ENCODE measurements around the gene SCIN. TPM values are rescaled to one million over a fixed set of nuclear protein-coding genes. Genes with fewer than 3 reads are reported as not detected.

The SCIN gene
- total and polyA plus RNA-seq, 3 experiments from 2014 or later, result 0.29 to 0.35 TPM; not detected in 1

DNA sequence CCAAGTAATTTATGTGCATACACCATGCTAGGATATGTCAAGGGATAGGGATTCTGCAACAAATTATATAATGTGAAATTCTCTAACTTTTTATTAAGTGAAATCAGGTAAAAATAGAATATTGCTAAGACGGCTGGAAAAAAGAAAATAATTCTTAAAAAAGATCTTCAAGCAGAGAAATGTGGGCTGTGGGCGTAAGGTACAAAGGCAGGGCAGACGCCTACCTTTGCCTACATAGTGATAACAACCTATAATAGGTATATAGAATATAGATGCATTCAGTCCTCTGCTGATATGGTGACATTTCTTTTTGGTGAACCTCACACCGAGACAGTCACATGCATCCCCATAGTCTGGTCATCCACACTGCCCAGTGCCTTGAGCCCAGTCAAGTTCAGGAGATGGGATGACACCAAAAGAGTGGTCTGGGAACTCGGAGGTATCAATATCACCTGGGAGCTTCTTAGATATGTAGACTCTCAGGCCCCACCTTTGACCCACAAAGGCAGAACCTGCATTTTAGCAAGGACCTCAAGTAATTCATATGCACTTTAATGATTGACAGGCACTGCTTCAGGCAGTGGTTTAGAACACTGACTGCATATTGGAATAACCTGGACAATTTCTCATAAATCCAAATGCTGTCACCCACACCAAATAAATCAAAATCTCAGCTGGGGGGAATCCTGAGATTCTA lies 59.4 kb downstream of the SCIN start:
- H3K9me3 ChIP-seq (ENCODE audit: low read length), result no peaks in the 10 kb centered on the region
- H3K27ac Mint-ChIP-seq, result no peak overlapping the region
- H3K27ac ChIP-seq (ENCODE audit: low read depth, low read length), result no peak overlapping the region
- ChIA-PET CTCF (interaction anchor here (1.0 kb wide), 1 partner anchor 57 kb away, joined by 3 read pairs; the partner anchor contains the start of gene ARL4A), POLR2A (no interaction called here)
- no peak overlapping the region for H3K4me3 ChIP-seq (ENCODE audit: low read length)
- peaks cover 0 to 1% (median 0%) of the 10 kb centered on the region in 3 donors for H3K36me3 Mint-ChIP-seq
- no peaks in the 10 kb centered on the region for H3K27me3 ChIP-seq (ENCODE audit: insufficient read depth, low read length, poor library complexity, severe bottlenecking)
- H3K36me3 ChIP-seq (ENCODE audit: insufficient read depth, low read length), result no peaks in the 10 kb centered on the region
- peaks cover 2 to 42% of the 10 kb centered on the region in 2 donors for H3K27me3 Mint-ChIP-seq
- H3K4me1 Mint-ChIP-seq, result peaks cover 0 to 8% (median 5%) of the 10 kb centered on the region in 3 donors
- peaks cover 0 to 1% (median 0%) of the 10 kb centered on the region in 5 donors for H3K9me3 Mint-ChIP-seq
- H3K4me3 Mint-ChIP-seq, result no peak overlapping the region
- no peaks in the 10 kb centered on the region for H3K4me1 ChIP-seq (ENCODE audit: insufficient read depth, low read length)
- no peak for DNase-seq

DNA sequence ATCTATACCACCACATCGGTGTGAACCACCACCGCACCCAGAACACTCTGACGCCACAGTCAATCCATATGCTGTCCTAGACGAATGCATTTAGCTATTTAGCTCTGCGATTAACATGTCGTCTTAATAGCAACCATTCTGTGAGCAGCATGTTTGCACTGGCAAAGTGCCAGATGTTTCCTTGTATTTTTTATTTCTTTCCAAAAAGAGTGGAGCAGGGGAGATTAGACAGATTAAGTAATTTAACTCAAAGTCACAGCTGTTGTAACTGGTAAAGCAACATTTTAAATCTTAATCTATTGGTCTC lies 59.9 kb downstream of the SCIN start:
- Mint-ChIP-seq H3K27me3 (peaks cover 2 to 42% of the 10 kb centered on the region in 2 donors), H3K36me3 (peaks cover 0 to 1% (median 0%) of the 10 kb centered on the region in 3 donors), H3K27ac (no peak overlapping the region), H3K4me3 (no peak overlapping the region), H3K9me3 (peaks cover 0 to 1% (median 0%) of the 10 kb centered on the region in 5 donors), H3K4me1 (peaks cover under 1 to 8% (median 5%) of the 10 kb centered on the region in 3 donors)
- ChIA-PET CTCF (no interaction called here), POLR2A (no interaction called here)
- no peak for DNase-seq
- no peaks in the 10 kb centered on the region for H3K36me3 ChIP-seq (ENCODE audit: insufficient read depth, low read length)
- H3K4me3 ChIP-seq (ENCODE audit: low read length), result no peak overlapping the region
- H3K4me1 ChIP-seq (ENCODE audit: insufficient read depth, low read length), result no peaks in the 10 kb centered on the region
- no peak overlapping the region for H3K27ac ChIP-seq (ENCODE audit: low read depth, low read length)
- no peaks in the 10 kb centered on the region for H3K9me3 ChIP-seq (ENCODE audit: low read length)
- H3K27me3 ChIP-seq (ENCODE audit: insufficient read depth, low read length, poor library complexity, severe bottlenecking), result no peaks in the 10 kb centered on the region

- peaks cover 0 to 36% of the 10 kb centered on the region in 2 donors for H3K27me3 Mint-ChIP-seq
- CTCF ChIA-PET, result interaction anchor here (0.7 kb wide), 1 partner anchor 627 kb away, joined by 3 read pairs; no protein-coding TSS in a partner anchor
- H3K4me1 Mint-ChIP-seq, result peaks cover 12 to 25% (median 25%) of the 10 kb centered on the region in 3 donors
- Histone ChIP-seq H3K9me3 (ENCODE audit: low read length) (no peaks in the 10 kb centered on the region), H3K27ac (ENCODE audit: low read depth, low read length) (no peak overlapping the region), H3K36me3 (ENCODE audit: insufficient read depth, low read length) (no peaks in the 10 kb centered on the region), H3K4me1 (ENCODE audit: insufficient read depth, low read length) (peaks cover 5% of the 10 kb centered on the region), H3K27me3 (ENCODE audit: insufficient read depth, low read length, poor library complexity, severe bottlenecking) (no peaks in the 10 kb centered on the region), H3K4me3 (ENCODE audit: low read length) (no peak overlapping the region)
- DNase-seq, result no peak
- no peak overlapping the region for H3K4me3 Mint-ChIP-seq
- POLR2A ChIA-PET, result no interaction called here
- H3K36me3 Mint-ChIP-seq, result peaks cover 0 to 1% (median 0%) of the 10 kb centered on the region in 3 donors
- peaks cover 0 to 1% (median 0%) of the 10 kb centered on the region in 5 donors for H3K9me3 Mint-ChIP-seq
- peak overlapping the region in 1 of 8 donors; percentile 6 for H3K27ac Mint-ChIP-seq
Observed at GRCh38 chr7:12633582-12633981, 63.1 kb downstream of the SCIN start.

DNA sequence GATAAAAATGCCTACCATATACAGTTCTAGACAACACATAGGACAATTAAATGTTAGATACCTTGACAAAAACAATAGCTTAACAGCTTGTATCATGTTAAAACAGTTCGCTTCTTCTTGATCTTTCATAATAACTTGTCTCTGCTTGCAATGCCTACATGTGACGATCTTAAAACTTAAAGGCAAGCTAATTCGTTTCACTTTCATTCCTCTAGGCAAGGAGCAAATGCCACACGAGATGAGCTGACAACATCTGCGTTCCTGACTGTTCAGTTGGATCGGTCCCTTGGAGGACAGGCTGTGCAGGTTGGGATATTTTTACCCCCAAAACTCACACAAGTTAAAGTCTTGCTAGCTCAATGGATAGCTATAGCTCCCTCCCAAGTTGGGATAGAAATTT lies 65.3 kb downstream of the SCIN start:
- DNase-seq, result peak in 2 of 5 donors; percentile 26 to 30
- Histone ChIP-seq H3K27ac (ENCODE audit: low read depth, low read length) (peak overlapping the region; percentile 6), H3K4me3 (ENCODE audit: low read length) (peak overlapping the region; percentile 45), H3K9me3 (ENCODE audit: low read length) (no peaks in the 10 kb centered on the region), H3K36me3 (ENCODE audit: insufficient read depth, low read length) (no peaks in the 10 kb centered on the region), H3K4me1 (ENCODE audit: insufficient read depth, low read length) (peaks cover 5% of the 10 kb centered on the region), H3K27me3 (ENCODE audit: insufficient read depth, low read length, poor library complexity, severe bottlenecking) (no peaks in the 10 kb centered on the region)
- peaks cover 0 to 20% of the 10 kb centered on the region in 2 donors for H3K27me3 Mint-ChIP-seq
- POLR2A ChIA-PET, result interaction anchor here (0.7 kb wide), 2 partner anchors 51 to 85 kb away, joined by 3 to 4 read pairs; no protein-coding TSS in a partner anchor
- peak overlapping the region; percentile 71 to 86 (median 81) for H3K4me3 Mint-ChIP-seq
- CTCF ChIA-PET, result interaction anchor here (0.7 to 1.9 kb wide), 3 partner anchors 51 to 1948 kb away, joined by 4 to 14 read pairs (median 5); partner anchors contain the start of gene ARL4A
- peaks cover 15 to 27% (median 25%) of the 10 kb centered on the region in 3 donors for H3K4me1 Mint-ChIP-seq
- H3K9me3 Mint-ChIP-seq, result peaks cover 0 to 1% (median 0%) of the 10 kb centered on the region in 5 donors
- peak overlapping the region; percentile 49 to 91 (median 70) for H3K27ac Mint-ChIP-seq
- H3K36me3 Mint-ChIP-seq, result peaks cover 0 to 1% (median 0%) of the 10 kb centered on the region in 3 donors

DNA sequence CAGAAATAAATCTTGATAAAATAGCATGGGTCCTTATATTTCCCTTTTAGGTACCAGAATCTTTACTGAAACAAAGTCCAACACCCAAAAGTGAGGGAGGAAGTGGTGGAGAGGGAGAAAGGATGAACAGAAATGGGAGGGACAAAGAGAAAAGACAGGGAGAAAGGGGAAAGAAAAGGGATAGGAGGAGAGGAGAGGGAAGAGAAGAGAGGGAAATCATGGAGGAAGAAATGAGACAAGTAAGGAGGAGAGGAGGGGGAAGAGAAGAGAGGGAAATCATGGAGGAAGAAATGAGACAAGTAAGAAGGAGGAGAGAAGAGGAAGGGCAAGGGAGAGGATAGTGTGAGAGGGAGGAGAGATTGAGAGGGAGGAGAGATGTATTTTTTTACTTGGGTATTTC lies 66.8 kb downstream of the SCIN start:
- CTCF ChIA-PET, result interaction anchor here (1.8 kb wide), 1 partner anchor 49 kb away, joined by 7 read pairs; no protein-coding TSS in a partner anchor
- POLR2A ChIA-PET, result no interaction called here

DNA sequence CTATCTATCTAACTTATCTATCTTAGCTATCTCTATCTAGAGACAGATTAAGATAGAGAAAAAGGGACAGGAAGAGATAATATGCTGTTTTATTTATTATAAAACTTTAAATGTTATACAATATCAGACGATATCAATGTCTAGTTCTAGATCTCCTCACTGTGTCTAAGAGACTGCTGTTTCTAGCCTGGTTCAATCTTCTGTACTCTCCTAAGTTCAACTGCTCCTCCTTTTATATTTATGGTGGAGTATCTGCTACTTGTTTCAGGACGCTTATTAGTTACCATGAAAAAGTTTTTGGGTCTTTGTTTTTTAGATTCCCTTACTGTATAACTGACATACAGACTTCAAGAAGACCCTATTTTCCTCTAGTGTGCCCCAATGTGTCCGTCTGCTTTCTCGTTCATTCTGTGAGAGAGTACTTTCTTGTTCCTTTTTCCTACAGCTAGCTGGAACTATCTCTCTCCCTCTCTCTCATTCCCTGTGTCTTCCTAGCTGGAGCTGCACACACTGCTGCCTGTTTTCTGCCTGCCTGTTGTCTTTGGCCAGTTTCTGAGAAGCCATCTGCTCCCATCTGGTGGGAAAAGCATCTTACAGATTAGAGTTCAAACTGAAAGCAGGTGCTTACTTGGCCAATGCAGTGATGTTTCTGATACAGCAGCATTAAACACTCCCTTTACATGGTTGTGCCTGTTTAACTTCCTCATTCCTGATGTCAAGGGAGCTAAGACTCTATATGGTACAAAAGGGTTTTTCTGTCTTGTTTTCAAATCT lies 67.5 kb downstream of the SCIN start:
- peaks cover 0 to 8% of the 10 kb centered on the region in 2 donors for H3K27me3 Mint-ChIP-seq
- CTCF ChIA-PET, result interaction anchor here (1.7 to 1.8 kb wide), 2 partner anchors 48 to 625 kb away, joined by 7 read pairs; no protein-coding TSS in a partner anchor
- peak overlapping the region in 7 of 8 donors; percentile 57 to 94 (median 80) for H3K27ac Mint-ChIP-seq
- Histone ChIP-seq H3K36me3 (ENCODE audit: insufficient read depth, low read length) (no peaks in the 10 kb centered on the region), H3K27me3 (ENCODE audit: insufficient read depth, low read length, poor library complexity, severe bottlenecking) (no peaks in the 10 kb centered on the region), H3K4me3 (ENCODE audit: low read length) (no peak overlapping the region), H3K27ac (ENCODE audit: low read depth, low read length) (no peak overlapping the region), H3K9me3 (ENCODE audit: low read length) (no peaks in the 10 kb centered on the region), H3K4me1 (ENCODE audit: insufficient read depth, low read length) (peaks cover 5% of the 10 kb centered on the region)
- no peaks in the 10 kb centered on the region for H3K36me3 Mint-ChIP-seq
- POLR2A ChIA-PET, result no interaction called here
- peak overlapping the region; percentile 7 to 64 (median 56) for H3K4me3 Mint-ChIP-seq
- H3K4me1 Mint-ChIP-seq, result peaks cover 15 to 27% (median 25%) of the 10 kb centered on the region in 3 donors
- peak in 1 of 5 donors; percentile 4 for DNase-seq
- no peaks in the 10 kb centered on the region for H3K9me3 Mint-ChIP-seq

More for the DNA sequence above, 66.8 kb downstream of the SCIN start:
- Histone ChIP-seq H3K4me1 (ENCODE audit: insufficient read depth, low read length) (peaks cover 5% of the 10 kb centered on the region), H3K27ac (ENCODE audit: low read depth, low read length) (no peak overlapping the region), H3K9me3 (ENCODE audit: low read length) (no peaks in the 10 kb centered on the region), H3K36me3 (ENCODE audit: insufficient read depth, low read length) (no peaks in the 10 kb centered on the region), H3K4me3 (ENCODE audit: low read length) (no peak overlapping the region), H3K27me3 (ENCODE audit: insufficient read depth, low read length, poor library complexity, severe bottlenecking) (no peaks in the 10 kb centered on the region)
- peak overlapping the region in 2 of 7 donors; percentile 16 to 34 for H3K4me3 Mint-ChIP-seq
- DNase-seq, result no peak
- peaks cover 0 to 13% of the 10 kb centered on the region in 2 donors for H3K27me3 Mint-ChIP-seq
- H3K9me3 Mint-ChIP-seq, result peaks cover 0 to 1% (median 0%) of the 10 kb centered on the region in 5 donors
- peaks cover 15 to 27% (median 25%) of the 10 kb centered on the region in 3 donors for H3K4me1 Mint-ChIP-seq
- peak overlapping the region in 4 of 8 donors; percentile 44 to 73 (median 60) for H3K27ac Mint-ChIP-seq
- H3K36me3 Mint-ChIP-seq, result peaks cover 0 to under 1% (median 0%) of the 10 kb centered on the region in 3 donors

DNA sequence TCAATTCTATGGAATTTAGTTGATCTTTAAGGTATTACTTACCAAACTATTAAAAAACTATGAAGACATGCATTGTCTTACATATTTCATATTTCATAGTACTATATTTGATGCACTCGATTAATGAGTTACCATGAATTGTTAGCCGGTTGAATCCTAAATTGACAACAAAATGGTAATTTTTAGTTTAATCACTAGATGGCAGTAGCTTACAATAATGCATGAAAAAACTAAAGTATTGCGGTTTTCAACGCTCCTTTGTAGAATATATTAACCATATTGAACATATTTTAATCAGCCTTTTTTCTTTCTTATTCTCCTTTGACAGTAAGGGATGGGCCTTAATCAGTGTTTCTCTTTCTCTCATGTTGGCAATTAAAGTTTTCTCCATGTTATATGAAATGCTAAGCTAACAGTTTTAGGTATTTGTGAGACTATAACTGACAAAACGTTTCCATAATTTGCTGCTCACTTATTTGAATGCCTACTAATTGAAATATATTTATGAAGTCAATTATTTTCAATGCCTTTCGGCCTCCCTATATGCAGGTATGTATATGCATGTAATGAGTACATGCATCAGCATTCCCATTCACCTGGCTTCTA lies 68.4 kb downstream of the SCIN start:
- ChIA-PET POLR2A (no interaction called here), CTCF (interaction anchor here (1.0 to 1.8 kb wide), 3 partner anchors 18 to 624 kb away, joined by 3 to 7 read pairs (median 7); no protein-coding TSS in a partner anchor)
- H3K4me1 Mint-ChIP-seq, result peaks cover 15 to 22% (median 17%) of the 10 kb centered on the region in 3 donors
- no peaks in the 10 kb centered on the region for H3K36me3 Mint-ChIP-seq
- peaks cover 5% of the 10 kb centered on the region for H3K4me1 ChIP-seq (ENCODE audit: insufficient read depth, low read length)
- DNase-seq, result peak in 2 of 5 donors; percentile 40 to 46
- no peak overlapping the region for H3K27ac ChIP-seq (ENCODE audit: low read depth, low read length)
- H3K4me3 ChIP-seq (ENCODE audit: low read length), result no peak overlapping the region
- H3K27me3 ChIP-seq (ENCODE audit: insufficient read depth, low read length, poor library complexity, severe bottlenecking), result no peaks in the 10 kb centered on the region
- H3K27me3 Mint-ChIP-seq, result peaks cover 0 to 3% of the 10 kb centered on the region in 2 donors
- no peak overlapping the region for H3K4me3 Mint-ChIP-seq
- no peaks in the 10 kb centered on the region for H3K9me3 ChIP-seq (ENCODE audit: low read length)
- H3K9me3 Mint-ChIP-seq, result no peaks in the 10 kb centered on the region
- H3K27ac Mint-ChIP-seq, result no peak overlapping the region
- no peaks in the 10 kb centered on the region for H3K36me3 ChIP-seq (ENCODE audit: insufficient read depth, low read length)
